Pons (tissue), 1 donor: ENCODE results near the gene ACTA2.
A peak's percentile ranks its signal among the peaks of the same experiment; 100 is the strongest.

ENCODE experiments used
- DNase-seq: peaks from one replicate; pipeline ENCODE4 v3.0.0-alpha.2; 2016; ENCODE audit warnings: low spot score

The ACTA2 gene

GRCh38 chr10:88952647-88953111 is at the start of gene ACTA2:
TSS of gene ACTA2 (minus strand) at chr10:88952773. CDS start at chr10:88948930, 3,843 bp downstream.
- no peak for DNase-seq

- DNase-seq: no peak
Measured at GRCh38 chr10:89001729-89002072, 49.1 kb upstream of the ACTA2 start.

- DNase-seq: no peak
Measured at GRCh38 chr10:89001024-89001728, 48.6 kb upstream of the ACTA2 start.

DNA sequence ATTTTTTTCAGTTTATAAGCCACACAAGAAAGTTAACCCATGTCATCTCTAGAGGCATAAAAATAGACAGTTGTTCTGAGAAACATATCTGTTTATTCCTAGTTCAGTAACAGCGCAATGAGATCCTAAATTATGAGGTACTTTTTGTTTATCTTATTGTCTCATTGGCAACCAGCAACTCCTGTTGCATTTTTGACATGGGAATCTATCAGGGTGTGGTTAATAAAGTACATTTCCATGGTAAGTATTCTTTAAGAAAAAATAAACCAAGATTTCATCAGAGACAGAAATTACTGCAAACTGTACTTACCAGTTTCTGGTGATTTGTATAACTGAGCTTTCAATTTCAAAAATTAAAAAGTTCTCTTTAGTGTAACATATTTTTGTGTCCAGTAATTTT is 47.1 kb upstream of the ACTA2 start:
- no peak for DNase-seq

DNA sequence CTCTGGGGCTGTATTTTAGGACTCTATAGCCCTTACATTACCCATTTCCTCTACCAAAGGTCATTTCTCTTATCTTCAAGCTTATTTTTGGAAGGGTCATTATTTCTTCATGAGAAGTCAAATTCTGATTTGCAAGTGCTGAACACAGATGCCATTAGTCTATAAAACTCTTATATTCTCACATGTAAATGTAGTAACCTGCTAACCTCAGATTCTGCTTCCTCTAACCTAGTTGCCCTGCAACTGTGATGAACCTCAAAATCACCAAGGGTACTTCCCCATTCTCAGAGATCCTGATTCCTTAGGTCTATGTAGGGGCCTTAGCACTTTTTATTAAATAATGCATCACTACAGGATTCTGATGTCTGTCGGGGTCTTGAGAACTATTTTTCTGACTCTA is 44.4 kb upstream of the ACTA2 start:
- no peak for DNase-seq

- DNase-seq: no peak
Measured at GRCh38 chr10:88995156-88995876, 42.7 kb upstream of the ACTA2 start.

DNA sequence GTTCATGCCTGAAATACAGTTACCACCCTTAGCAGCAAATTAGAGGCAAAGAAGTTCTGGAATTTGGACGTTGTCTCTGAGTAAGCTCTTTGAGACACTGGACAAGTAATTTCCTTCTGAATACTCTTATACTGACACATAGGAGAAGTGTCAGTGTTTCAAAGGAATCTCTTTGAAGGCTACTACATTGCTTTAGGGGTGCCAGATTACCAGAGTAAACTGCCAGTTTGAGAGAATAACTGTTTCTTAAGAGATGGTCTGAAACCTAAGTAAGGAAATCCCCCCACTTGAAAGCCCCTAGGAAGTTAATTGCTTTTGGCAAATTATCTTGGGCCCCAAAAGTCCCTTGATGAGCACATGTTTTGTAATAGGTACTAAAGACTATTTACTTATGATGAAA is 41.4 kb upstream of the ACTA2 start:
- DNase-seq: no peak

DNA sequence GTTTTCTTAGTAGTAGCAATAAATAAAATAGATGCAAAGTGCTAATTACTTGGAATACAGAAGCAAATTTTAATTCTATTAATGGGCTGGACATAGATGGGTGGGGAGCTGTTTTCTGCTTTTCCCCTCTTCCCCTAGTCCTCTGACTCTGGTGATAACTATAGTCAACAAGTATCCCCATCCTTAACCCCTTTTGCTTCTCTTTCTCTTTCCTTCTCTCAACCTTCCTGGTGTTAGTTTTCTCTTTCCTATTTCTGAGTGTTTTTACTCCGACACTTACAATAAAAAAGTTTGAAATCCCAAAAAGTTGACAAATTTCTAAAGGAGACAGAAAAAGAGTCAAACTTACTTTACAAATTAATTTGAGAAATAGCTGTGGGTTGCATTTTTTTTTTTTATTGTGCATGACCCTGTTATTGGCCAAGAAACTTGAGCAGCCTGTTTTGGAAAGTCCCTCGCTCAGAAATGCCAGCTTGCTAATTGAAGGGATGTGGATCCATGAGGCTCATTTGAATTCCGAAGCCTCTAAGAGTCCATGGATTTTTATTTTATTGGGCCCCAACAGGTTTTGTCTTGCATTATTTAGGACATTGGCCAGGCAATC is 40.5 kb upstream of the ACTA2 start:
- no peak for DNase-seq

DNA sequence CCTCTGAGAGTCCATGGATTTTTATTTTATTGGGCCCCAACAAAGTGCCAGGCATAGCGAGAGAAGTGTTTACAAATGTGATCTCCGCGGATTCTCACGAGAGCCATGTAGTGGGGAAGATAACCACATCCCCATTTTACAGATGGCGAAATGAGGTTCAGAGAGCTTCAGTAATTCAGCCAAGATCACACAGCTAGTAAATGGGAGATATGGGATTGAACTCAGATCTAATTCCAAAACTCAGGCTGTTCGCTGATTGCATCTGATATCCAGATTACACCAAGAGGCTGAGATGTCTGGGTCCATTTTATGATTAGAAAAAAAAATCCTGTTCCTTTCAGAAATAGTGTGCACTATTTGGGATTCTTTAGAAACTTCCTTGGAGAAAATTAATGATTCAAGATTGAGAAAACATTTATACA is 39.3 kb upstream of the ACTA2 start:
- no peak for DNase-seq

DNA sequence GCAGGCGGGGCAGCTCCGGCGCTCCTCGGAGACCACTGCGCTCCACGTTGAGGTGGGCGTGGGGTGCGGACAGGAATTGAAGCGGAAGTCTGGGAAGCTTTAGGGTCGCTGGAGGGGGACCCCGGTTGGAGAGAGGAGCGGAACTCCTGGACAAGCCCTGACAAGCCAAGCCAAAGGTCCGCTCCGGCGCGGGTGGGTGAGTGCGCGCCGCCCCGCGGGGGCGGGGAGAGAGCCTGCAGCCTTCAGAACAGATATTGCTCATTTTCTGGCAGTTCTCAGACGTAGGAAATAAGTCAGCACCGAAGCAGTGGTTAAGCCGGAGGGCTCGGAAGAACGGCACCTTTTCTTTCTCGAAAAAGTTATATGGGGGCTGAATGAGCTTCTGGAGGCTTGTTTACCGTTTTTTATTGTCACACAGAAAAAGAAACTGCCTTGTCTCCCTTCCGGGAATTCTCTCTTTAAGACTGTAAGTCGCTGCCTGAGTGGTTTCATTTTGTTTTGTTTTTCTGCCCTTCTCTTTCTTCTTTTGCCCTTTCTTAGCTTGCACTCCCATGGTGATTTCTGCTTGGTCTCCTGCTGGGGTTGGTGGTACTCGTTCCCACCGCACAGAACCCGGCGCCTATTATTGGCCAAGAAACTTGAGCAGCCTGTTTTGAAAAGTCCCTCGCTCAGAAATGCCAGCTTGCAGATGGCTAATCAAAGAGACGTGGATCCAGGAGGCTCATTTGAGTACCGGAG is 38.8 kb upstream of the ACTA2 start:
- peak; percentile 51 for DNase-seq

GRCh38 chr10:88990384-88991160 is 38.0 kb upstream of the ACTA2 start, which contains the start of gene FAS:
TSS of gene FAS (plus strand) at chr10:88990798. CDS start at chr10:88990877, 79 bp downstream.
- peak; percentile 42 for DNase-seq

DNA sequence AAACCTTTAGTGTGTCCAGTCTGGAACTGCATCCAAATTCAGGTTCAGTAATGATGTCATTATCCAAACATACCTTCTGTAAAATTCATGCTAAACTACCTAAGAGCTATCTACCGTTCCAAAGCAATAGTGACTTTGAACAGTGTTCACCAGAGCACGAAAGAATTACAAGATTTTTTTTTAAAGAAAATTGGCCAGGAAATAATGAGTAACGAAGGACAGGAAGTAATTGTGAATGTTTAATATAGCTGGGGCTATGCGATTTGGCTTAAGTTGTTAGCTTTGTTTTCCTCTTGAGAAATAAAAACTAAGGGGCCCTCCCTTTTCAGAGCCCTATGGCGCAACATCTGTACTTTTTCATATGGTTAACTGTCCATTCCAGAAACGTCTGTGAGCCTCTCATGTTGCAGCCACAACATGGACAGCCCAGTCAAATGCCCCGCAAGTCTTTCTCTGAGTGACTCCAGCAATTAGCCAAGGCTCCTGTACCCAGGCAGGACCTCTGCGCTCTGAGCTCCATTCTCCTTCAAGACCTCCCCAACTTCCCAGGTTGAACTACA is 37.3 kb upstream of the ACTA2 start:
- DNase-seq: no peak

DNA sequence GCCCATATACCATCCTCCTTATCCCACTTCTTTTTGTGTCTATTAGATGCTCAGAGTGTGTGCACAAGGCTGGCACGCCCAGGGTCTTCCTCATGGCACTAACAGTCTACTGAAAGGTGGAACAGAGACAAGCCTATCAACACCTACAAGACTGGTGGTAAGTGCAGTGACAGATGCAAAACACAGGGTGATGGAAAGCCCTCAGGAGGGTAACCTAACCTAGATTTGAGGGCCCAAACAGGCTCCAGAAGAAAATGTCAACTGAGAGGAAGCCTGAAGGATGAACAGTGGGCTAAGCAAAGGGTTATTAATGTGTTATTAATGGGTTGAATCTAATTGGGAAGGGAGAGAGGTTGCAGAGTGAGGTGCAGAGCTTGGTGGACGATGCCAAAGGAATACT is 36.9 kb upstream of the ACTA2 start:
- no peak for DNase-seq

DNA sequence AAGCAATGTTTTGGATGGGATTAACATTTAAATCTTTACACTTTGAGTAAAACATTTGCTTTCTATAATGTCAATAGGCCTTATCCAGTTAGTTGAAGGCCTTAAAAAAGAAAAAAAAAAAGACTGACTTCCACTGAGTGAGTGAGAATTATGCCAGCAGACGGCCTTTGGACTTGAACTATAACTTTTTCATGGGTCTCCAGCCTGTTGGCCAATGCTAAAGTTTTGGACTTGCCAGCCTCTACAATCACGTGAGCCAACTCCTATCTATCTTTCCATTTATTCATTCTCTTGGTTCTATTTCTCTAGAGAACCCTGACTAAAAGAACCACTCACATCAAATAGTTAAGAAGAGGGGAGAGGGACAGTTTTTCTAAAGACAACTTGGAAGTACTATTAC is 35.3 kb upstream of the ACTA2 start:
- no peak for DNase-seq

DNA sequence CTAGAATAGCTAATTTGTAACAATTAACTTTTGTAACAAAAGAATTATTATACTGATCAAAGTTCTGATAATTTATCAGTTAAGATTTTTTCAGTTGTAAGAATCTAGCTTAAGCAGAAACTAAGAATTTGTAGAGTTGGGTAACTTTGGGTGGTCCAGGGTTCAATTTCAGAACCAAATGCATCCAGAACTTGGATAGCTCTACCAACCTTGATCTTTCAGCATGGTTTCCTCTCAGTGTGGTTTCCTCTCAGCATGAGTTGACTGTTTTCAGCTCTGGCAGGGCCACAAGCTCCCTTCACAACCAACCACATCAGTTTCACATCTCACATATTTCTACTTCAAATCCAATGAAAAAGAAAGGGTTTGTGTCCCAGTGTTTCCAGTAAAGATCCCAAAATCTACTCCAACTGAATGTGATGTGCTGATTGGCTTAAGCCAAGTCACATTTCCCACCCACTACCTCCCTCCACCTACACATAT is 34.7 kb upstream of the ACTA2 start:
- no peak for DNase-seq

DNA sequence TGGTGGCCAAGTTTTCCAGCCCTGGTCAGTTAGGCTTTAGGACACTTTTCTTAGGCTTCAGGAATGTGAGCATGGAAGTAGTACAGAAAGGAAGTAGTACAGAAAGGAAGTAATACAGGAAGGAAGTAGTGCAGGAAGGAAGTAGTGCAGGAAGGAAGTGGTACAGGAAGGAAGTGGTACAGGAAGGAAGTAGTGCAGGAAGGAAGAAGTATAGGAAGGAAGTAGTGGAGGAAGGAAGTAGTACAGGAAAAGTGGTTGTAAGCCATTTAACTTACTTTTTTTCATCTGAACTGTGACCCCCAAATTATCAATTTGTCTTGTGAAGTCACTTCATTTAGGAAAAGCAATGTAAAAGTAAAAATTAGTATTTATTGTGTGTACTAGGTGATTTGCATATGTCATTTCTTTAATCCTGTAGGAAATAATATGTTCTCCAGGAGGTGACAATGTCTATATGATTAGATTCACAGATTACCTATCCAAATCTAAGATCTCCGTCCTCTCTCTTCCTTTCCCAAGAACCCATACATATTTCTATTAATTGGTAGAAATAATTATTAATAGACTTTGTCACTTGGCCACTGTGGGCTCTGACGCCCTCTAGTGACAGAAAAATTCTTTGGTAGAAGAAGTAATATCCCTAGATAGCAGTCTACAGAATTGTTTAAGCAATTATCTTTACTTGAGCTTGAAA is 34.1 kb upstream of the ACTA2 start:
- peak; percentile 64 for DNase-seq

GRCh38 chr10:88984525-88984924 is 32.0 kb upstream of the ACTA2 start:
- no peak for DNase-seq

DNA sequence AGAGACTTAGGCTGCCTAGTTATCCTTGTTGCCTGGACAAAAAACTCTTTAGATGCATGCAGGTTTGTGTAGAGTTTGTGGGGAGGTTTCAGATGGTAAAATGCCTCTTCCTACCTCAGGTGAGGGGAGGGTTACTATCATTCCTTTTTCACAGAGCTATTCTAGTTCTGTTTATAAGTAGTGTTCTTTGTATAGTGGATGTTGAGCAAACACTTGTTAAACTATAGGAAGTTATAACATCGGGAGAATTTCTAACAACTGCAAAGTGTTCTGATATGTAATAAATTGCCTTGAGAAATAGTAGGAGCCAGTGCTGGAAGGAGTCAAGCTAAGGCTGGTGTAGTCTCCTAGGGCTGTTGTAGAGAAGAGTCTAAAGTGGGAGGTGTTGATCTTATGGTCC is 31.4 kb upstream of the ACTA2 start:
- no peak for DNase-seq

GRCh38 chr10:88983206-88983605 is 30.6 kb upstream of the ACTA2 start:
- DNase-seq: no peak

- no peak for DNase-seq
Measured at GRCh38 chr10:88982366-88982765, 29.8 kb upstream of the ACTA2 start.

- DNase-seq: no peak
Measured at GRCh38 chr10:88981435-88981834, 28.9 kb upstream of the ACTA2 start.
